ENCODE results near the gene WWP2.

The WWP2 gene

GRCh38 chr16:69860233-69861231, 98.4 kb downstream of the WWP2 start:
- H3K27me3 ChIP-seq (ENCODE audit: control insufficient read depth, insufficient read depth, low read length) = no peaks in the 10 kb centered on the region
- no peak overlapping the region for H3K9ac ChIP-seq (ENCODE audit: low read length)
- H3K4me1 ChIP-seq (ENCODE audit: control insufficient read depth, insufficient read depth, low read length) = peaks cover 8% of the 10 kb centered on the region
- no peaks in the 10 kb centered on the region for H3K36me3 ChIP-seq (ENCODE audit: control insufficient read depth, insufficient read depth, low read length)
- peak overlapping the region; percentile 55 for H3K27ac ChIP-seq (ENCODE audit: low read depth, low read length)
- H3K4me3 ChIP-seq (ENCODE audit: low read length) = no peak overlapping the region

GRCh38 chr16:69861292-69862030, 99.3 kb downstream of the WWP2 start:
- Histone ChIP-seq H3K36me3 (ENCODE audit: control insufficient read depth, insufficient read depth, low read length) (no peaks in the 10 kb centered on the region), H3K9ac (ENCODE audit: low read length) (no peak overlapping the region), H3K4me1 (ENCODE audit: control insufficient read depth, insufficient read depth, low read length) (peaks cover 8% of the 10 kb centered on the region), H3K27ac (ENCODE audit: low read depth, low read length) (peak overlapping the region; percentile 63), H3K4me3 (ENCODE audit: low read length) (peak overlapping the region; percentile 33), H3K27me3 (ENCODE audit: control insufficient read depth, insufficient read depth, low read length) (no peaks in the 10 kb centered on the region)

GRCh38 chr16:69863401-69864281, 101.5 kb downstream of the WWP2 start:
- Histone ChIP-seq H3K27me3 (ENCODE audit: control insufficient read depth, insufficient read depth, low read length) (no peaks in the 10 kb centered on the region), H3K36me3 (ENCODE audit: control insufficient read depth, insufficient read depth, low read length) (no peaks in the 10 kb centered on the region), H3K27ac (ENCODE audit: low read depth, low read length) (no peak overlapping the region), H3K4me3 (ENCODE audit: low read length) (no peak overlapping the region), H3K9ac (ENCODE audit: low read length) (no peak overlapping the region), H3K4me1 (ENCODE audit: control insufficient read depth, insufficient read depth, low read length) (peaks cover 8% of the 10 kb centered on the region)

GRCh38 chr16:69865701-69866100, 103.6 kb downstream of the WWP2 start:
- H3K27ac ChIP-seq (ENCODE audit: low read depth, low read length) = no peak overlapping the region
- H3K9ac ChIP-seq (ENCODE audit: low read length) = no peak overlapping the region
- no peak overlapping the region for H3K4me3 ChIP-seq (ENCODE audit: low read length)
- peaks cover 8% of the 10 kb centered on the region for H3K4me1 ChIP-seq (ENCODE audit: control insufficient read depth, insufficient read depth, low read length)
- H3K27me3 ChIP-seq (ENCODE audit: control insufficient read depth, insufficient read depth, low read length) = no peaks in the 10 kb centered on the region
- no peaks in the 10 kb centered on the region for H3K36me3 ChIP-seq (ENCODE audit: control insufficient read depth, insufficient read depth, low read length)

- H3K27me3 ChIP-seq (ENCODE audit: control insufficient read depth, insufficient read depth, low read length) = no peaks in the 10 kb centered on the region
- peaks cover 8% of the 10 kb centered on the region for H3K36me3 ChIP-seq (ENCODE audit: control insufficient read depth, insufficient read depth, low read length)
- H3K27ac ChIP-seq (ENCODE audit: low read depth, low read length) = no peak overlapping the region
- no peak overlapping the region for H3K9ac ChIP-seq (ENCODE audit: low read length)
- H3K4me1 ChIP-seq (ENCODE audit: control insufficient read depth, insufficient read depth, low read length) = no peaks in the 10 kb centered on the region
- no peak overlapping the region for H3K4me3 ChIP-seq (ENCODE audit: low read length)
Observed at GRCh38 chr16:69867784-69868560, 105.8 kb downstream of the WWP2 start.

GRCh38 chr16:69870761-69871160, 108.6 kb downstream of the WWP2 start:
- H3K27me3 ChIP-seq (ENCODE audit: control insufficient read depth, insufficient read depth, low read length) = no peaks in the 10 kb centered on the region
- H3K4me3 ChIP-seq (ENCODE audit: low read length) = no peak overlapping the region
- no peak overlapping the region for H3K27ac ChIP-seq (ENCODE audit: low read depth, low read length)
- no peaks in the 10 kb centered on the region for H3K4me1 ChIP-seq (ENCODE audit: control insufficient read depth, insufficient read depth, low read length)
- H3K9ac ChIP-seq (ENCODE audit: low read length) = no peak overlapping the region
- peaks cover 16% of the 10 kb centered on the region for H3K36me3 ChIP-seq (ENCODE audit: control insufficient read depth, insufficient read depth, low read length)

GRCh38 chr16:69871708-69872107, 109.6 kb downstream of the WWP2 start:
- no peaks in the 10 kb centered on the region for H3K4me1 ChIP-seq (ENCODE audit: control insufficient read depth, insufficient read depth, low read length)
- no peak overlapping the region for H3K4me3 ChIP-seq (ENCODE audit: low read length)
- peaks cover 16% of the 10 kb centered on the region for H3K36me3 ChIP-seq (ENCODE audit: control insufficient read depth, insufficient read depth, low read length)
- no peak overlapping the region for H3K9ac ChIP-seq (ENCODE audit: low read length)
- no peaks in the 10 kb centered on the region for H3K27me3 ChIP-seq (ENCODE audit: control insufficient read depth, insufficient read depth, low read length)
- no peak overlapping the region for H3K27ac ChIP-seq (ENCODE audit: low read depth, low read length)

GRCh38 chr16:69872888-69873287, 110.8 kb downstream of the WWP2 start:
- H3K36me3 ChIP-seq (ENCODE audit: control insufficient read depth, insufficient read depth, low read length) = peaks cover 16% of the 10 kb centered on the region
- no peak overlapping the region for H3K9ac ChIP-seq (ENCODE audit: low read length)
- H3K4me1 ChIP-seq (ENCODE audit: control insufficient read depth, insufficient read depth, low read length) = no peaks in the 10 kb centered on the region
- no peaks in the 10 kb centered on the region for H3K27me3 ChIP-seq (ENCODE audit: control insufficient read depth, insufficient read depth, low read length)
- no peak overlapping the region for H3K27ac ChIP-seq (ENCODE audit: low read depth, low read length)
- no peak overlapping the region for H3K4me3 ChIP-seq (ENCODE audit: low read length)

GRCh38 chr16:69873783-69874182, 111.7 kb downstream of the WWP2 start:
- no peak overlapping the region for H3K27ac ChIP-seq (ENCODE audit: low read depth, low read length)
- no peaks in the 10 kb centered on the region for H3K27me3 ChIP-seq (ENCODE audit: control insufficient read depth, insufficient read depth, low read length)
- H3K4me1 ChIP-seq (ENCODE audit: control insufficient read depth, insufficient read depth, low read length) = no peaks in the 10 kb centered on the region
- H3K4me3 ChIP-seq (ENCODE audit: low read length) = no peak overlapping the region
- no peak overlapping the region for H3K9ac ChIP-seq (ENCODE audit: low read length)
- peaks cover 16% of the 10 kb centered on the region for H3K36me3 ChIP-seq (ENCODE audit: control insufficient read depth, insufficient read depth, low read length)

- Histone ChIP-seq H3K4me3 (ENCODE audit: low read length) (no peak overlapping the region), H3K27me3 (ENCODE audit: control insufficient read depth, insufficient read depth, low read length) (no peaks in the 10 kb centered on the region), H3K36me3 (ENCODE audit: control insufficient read depth, insufficient read depth, low read length) (peaks cover 16% of the 10 kb centered on the region), H3K9ac (ENCODE audit: low read length) (no peak overlapping the region), H3K4me1 (ENCODE audit: control insufficient read depth, insufficient read depth, low read length) (no peaks in the 10 kb centered on the region), H3K27ac (ENCODE audit: low read depth, low read length) (no peak overlapping the region)
Observed at GRCh38 chr16:69874271-69874670, 112.1 kb downstream of the WWP2 start.

- Histone ChIP-seq H3K36me3 (ENCODE audit: control insufficient read depth, insufficient read depth, low read length) (no peaks in the 10 kb centered on the region), H3K4me3 (ENCODE audit: low read length) (no peak overlapping the region), H3K4me1 (ENCODE audit: control insufficient read depth, insufficient read depth, low read length) (no peaks in the 10 kb centered on the region), H3K27ac (ENCODE audit: low read depth, low read length) (no peak overlapping the region), H3K9ac (ENCODE audit: low read length) (no peak overlapping the region), H3K27me3 (ENCODE audit: control insufficient read depth, insufficient read depth, low read length) (no peaks in the 10 kb centered on the region)
Observed at GRCh38 chr16:69880640-69881133, 118.6 kb downstream of the WWP2 start.
